ENCODE results near the gene FOXO1. TPM values are rescaled to one million over a fixed set of nuclear protein-coding genes. Genes with fewer than 3 reads are reported as not detected.

The FOXO1 gene
- total and polyA plus RNA-seq, 9 of the 15 experiments (the other 6 are each of a cell fraction or from before 2014, with no cell fraction given) = 0.04 to 0.73 (median 0.20) TPM

DNA sequence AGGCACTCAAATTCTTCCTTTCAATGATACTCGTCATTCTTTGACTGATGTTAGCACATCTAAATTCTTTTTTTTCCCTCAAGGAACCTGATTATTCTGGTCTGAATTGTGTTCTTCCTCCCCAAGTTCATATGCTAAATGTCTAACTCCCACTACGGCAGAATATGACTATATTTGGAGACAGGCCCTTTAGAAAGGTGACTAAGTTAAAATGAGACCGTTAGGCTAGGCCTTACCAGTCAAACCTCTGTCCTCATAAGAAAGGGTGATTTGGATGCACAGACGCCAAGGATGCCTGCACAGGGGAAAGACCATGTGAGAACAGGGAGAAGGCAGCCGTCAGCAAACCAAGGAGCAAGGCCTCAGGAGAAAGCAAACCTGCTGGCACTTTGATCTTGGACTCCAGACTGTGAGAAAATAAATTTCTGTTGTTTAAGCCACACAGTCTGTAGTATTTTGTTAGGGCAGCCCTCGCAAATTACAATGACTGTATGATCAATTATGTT is 13.1 kb upstream of the FOXO1 start:
- peaks cover 6% of the 10 kb centered on the region; the same call in 1 of the 2 replicates for H4K20me1 ChIP-seq (replicated peaks; ENCODE audit: control insufficient read depth, insufficient read depth, low read length)
- intact Hi-C loops (cut with micrococcal nuclease) = no loop called here
- CTCF ChIA-PET (ENCODE audit: low intra/inter-chr PET ratio) = no interaction called here
- POLR2A ChIA-PET = no interaction called here
- no peak for ATAC-seq
- H3K4me3 ChIP-seq = no peak overlapping the region
- FAIRE-seq = no peak
- no peaks in the 10 kb centered on the region for H3K9me3 ChIP-seq (replicated peaks; ENCODE audit: control insufficient read depth, insufficient read depth, low read depth, low read length)
- in situ Hi-C loops (cut with MboI) = loop anchor here (25.0 kb wide), 2 partner anchors 617 to 1692 kb away; partner anchors contain the start of gene STOML3
- no TSS peak for BruUV-seq (replicated peaks)
- no peaks in the 10 kb centered on the region for H3K9me1 ChIP-seq (ENCODE audit: control insufficient read depth, insufficient read depth, low read length)
- peaks cover 0 to 7% of the 10 kb centered on the region in 2 experiments; a peak in 2 of 5 replicates for H3K4me1 ChIP-seq (replicated peaks in 1 of 2; ENCODE audit: control insufficient read depth in 2 of 2, insufficient read depth in 2 of 2, low read length in 2 of 2)
- no peak overlapping the region for H3K27ac ChIP-seq (ENCODE audit: extremely low read depth, low read depth, low read length)
- H3K27me3 ChIP-seq (ENCODE audit: control insufficient read depth in 2 of 2, insufficient read depth in 2 of 2, low read length in 2 of 2) = no peaks in the 10 kb centered on the region
- no peak overlapping the region for H3K9ac ChIP-seq (ENCODE audit: insufficient read depth in 1 of 2, low read depth in 2 of 2, low read length in 2 of 2)
- TF ChIP-seq ZNF717 (CRISPR knock-in tag; IDR thresholded peaks at IDR 0.05) (no peak), TEAD4 (IDR thresholded peaks at IDR 0.05; ENCODE audit: low read length) (no peak), TEAD4 (CRISPR knock-in tag; IDR thresholded peaks at IDR 0.05; ENCODE audit: borderline replicate concordance) (no peak), JUNB (CRISPR knock-in tag; conservative IDR thresholded peaks at IDR 0.05) (no peak), ZNF121 (CRISPR knock-in tag; conservative IDR thresholded peaks at IDR 0.05) (no peak), TEAD1 (CRISPR knock-in tag; IDR thresholded peaks at IDR 0.05) (no peak), ZNF124 (CRISPR knock-in tag; IDR thresholded peaks at IDR 0.05) (no peak), NR2F6 (CRISPR knock-in tag; IDR thresholded peaks at IDR 0.05) (no peak), CBX3 (IDR thresholded peaks at IDR 0.05; ENCODE audit: borderline replicate concordance in 1 of 2, low read length in 2 of 2) (no peak), POLR2AphosphoS2 (IDR thresholded peaks at IDR 0.05; ENCODE audit: low read length) (no peak), FIP1L1 (IDR thresholded peaks at IDR 0.05; ENCODE audit: low read depth, low read length, poor library complexity, severe bottlenecking) (no peak), CCNT2 (IDR thresholded peaks at IDR 0.05; ENCODE audit: borderline replicate concordance, extremely low read depth, insufficient read length, low read depth, low read length) (no peak), SRSF9 (IDR thresholded peaks at IDR 0.05; ENCODE audit: borderline replicate concordance, low read depth, low read length) (no peak)
- TF ChIP-seq, protein P1, sequence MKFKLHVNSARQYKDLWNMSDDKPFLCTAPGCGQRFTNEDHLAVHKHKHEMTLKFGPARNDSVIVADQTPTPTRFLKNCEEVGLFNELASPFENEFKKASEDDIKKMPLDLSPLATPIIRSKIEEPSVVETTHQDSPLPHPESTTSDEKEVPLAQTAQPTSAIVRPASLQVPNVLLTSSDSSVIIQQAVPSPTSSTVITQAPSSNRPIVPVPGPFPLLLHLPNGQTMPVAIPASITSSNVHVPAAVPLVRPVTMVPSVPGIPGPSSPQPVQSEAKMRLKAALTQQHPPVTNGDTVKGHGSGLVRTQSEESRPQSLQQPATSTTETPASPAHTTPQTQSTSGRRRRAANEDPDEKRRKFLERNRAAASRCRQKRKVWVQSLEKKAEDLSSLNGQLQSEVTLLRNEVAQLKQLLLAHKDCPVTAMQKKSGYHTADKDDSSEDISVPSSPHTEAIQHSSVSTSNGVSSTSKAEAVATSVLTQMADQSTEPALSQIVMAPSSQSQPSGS (CRISPR knock-in tag; IDR thresholded peaks at IDR 0.05) = no peak
- TF ChIP-seq, protein P2, sequence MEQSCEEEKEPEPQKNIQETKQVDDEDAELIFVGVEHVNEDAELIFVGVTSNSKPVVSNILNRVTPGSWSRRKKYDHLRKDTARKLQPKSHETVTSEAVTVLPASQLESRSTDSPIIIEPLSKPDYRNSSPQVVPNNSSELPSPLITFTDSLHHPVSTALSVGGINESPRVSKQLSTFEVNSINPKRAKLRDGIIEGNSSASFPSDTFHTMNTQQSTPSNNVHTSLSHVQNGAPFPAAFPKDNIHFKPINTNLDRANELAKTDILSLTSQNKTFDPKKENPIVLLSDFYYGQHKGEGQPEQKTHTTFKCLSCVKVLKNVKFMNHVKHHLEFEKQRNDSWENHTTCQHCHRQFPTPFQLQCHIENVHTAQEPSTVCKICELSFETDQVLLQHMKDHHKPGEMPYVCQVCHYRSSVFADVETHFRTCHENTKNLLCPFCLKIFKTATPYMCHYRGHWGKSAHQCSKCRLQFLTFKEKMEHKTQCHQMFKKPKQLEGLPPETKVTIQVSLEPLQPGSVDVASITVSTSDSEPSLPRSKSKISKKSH (CRISPR knock-in tag; IDR thresholded peaks at IDR 0.05) = no peak
- TF ChIP-seq, protein P3, sequence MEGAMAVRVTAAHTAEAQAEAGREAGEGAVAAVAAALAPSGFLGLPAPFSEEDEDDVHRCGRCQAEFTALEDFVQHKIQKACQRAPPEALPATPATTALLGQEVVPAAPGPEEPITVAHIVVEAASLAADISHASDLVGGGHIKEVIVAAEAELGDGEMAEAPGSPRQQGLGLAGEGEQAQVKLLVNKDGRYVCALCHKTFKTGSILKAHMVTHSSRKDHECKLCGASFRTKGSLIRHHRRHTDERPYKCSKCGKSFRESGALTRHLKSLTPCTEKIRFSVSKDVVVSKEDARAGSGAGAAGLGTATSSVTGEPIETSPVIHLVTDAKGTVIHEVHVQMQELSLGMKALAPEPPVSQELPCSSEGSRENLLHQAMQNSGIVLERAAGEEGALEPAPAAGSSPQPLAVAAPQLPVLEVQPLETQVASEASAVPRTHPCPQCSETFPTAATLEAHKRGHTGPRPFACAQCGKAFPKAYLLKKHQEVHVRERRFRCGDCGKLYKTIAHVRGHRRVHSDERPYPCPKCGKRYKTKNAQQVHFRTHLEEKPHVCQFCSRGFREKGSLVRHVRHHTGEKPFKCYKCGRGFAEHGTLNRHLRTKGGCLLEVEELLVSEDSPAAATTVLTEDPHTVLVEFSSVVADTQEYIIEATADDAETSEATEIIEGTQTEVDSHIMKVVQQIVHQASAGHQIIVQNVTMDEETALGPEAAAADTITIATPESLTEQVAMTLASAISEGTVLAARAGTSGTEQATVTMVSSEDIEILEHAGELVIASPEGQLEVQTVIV (CRISPR knock-in tag; IDR thresholded peaks at IDR 0.05; ENCODE audit: borderline replicate concordance) = no peak
- DNase-seq (ENCODE audit: extremely low read depth in 1 of 4, low spot score in 3 of 4) = no peak
- H3K4me2 ChIP-seq (ENCODE audit: insufficient read depth, low read length) = no peak overlapping the region
- H3K79me2 ChIP-seq (ENCODE audit: control insufficient read depth, insufficient read depth, low read length) = no peaks in the 10 kb centered on the region
- 27% methylated on average over 4 of the region's 6 CpGs for WGBS (ENCODE audit: insufficient coverage, low coverage, missing lambda C conversion rate)
- no peak overlapping the region for H2AFZ ChIP-seq (ENCODE audit: low read depth, low read length)
- no peaks in the 10 kb centered on the region for H3K36me3 ChIP-seq (ENCODE audit: control insufficient read depth, insufficient read depth, low read length)
